Effector CD4-positive, alpha-beta T cell (primary cell): ENCODE measurements around the gene RGMA. TPM values are rescaled to one million over a fixed set of nuclear protein-coding genes. Genes with fewer than 3 reads are reported as not detected.

Experiments used
- DNase-seq: peaks from one replicate; pipeline ENCODE4 v3.0.0-alpha.2; 2020
- total RNA-seq: gene quantifications from one replicate; lab custom pipeline; 2026; lab: John Stamatoyannopoulos, UW

RGMA gene
- total RNA-seq = not detected

- DNase-seq = no peak
Measured at GRCh38 chr15:93088981-93089726, at the start of gene RGMA. TSS of gene RGMA (minus strand) at chr15:93089211. CDS start at chr15:93088932, 279 bp downstream.

GRCh38 chr15:93136606-93137005 lies 47.6 kb upstream of the RGMA start:
- DNase-seq = no peak

- DNase-seq = no peak
Measured at GRCh38 chr15:93135997-93136397, 47.0 kb upstream of the RGMA start.

- no peak for DNase-seq
Measured at GRCh38 chr15:93135459-93135858, 46.4 kb upstream of the RGMA start.

- no peak for DNase-seq
Measured at GRCh38 chr15:93131485-93132095, 42.6 kb upstream of the RGMA start.

GRCh38 chr15:93129702-93130488 lies 40.9 kb upstream of the RGMA start:
- DNase-seq = no peak

GRCh38 chr15:93127286-93127685 lies 38.3 kb upstream of the RGMA start:
- no peak for DNase-seq

- DNase-seq = no peak
Measured at GRCh38 chr15:93126599-93126998, 37.6 kb upstream of the RGMA start.

- DNase-seq = no peak
Measured at GRCh38 chr15:93126148-93126547, 37.1 kb upstream of the RGMA start.

GRCh38 chr15:93124126-93124525 lies 35.1 kb upstream of the RGMA start:
- DNase-seq = no peak

GRCh38 chr15:93121973-93122910 lies 33.2 kb upstream of the RGMA start:
- DNase-seq = no peak

GRCh38 chr15:93121107-93121506 lies 32.1 kb upstream of the RGMA start:
- DNase-seq = no peak

GRCh38 chr15:93118904-93119303 lies 29.9 kb upstream of the RGMA start:
- no peak for DNase-seq

GRCh38 chr15:93111451-93111850 lies 22.4 kb upstream of the RGMA start:
- no peak for DNase-seq

GRCh38 chr15:93110502-93111040 lies 21.6 kb upstream of the RGMA start:
- DNase-seq = no peak

- DNase-seq = no peak
Measured at GRCh38 chr15:93109336-93110102, 20.5 kb upstream of the RGMA start.

GRCh38 chr15:93107646-93108045 lies 18.6 kb upstream of the RGMA start:
- no peak for DNase-seq

GRCh38 chr15:93105485-93105884 lies 16.5 kb upstream of the RGMA start:
- DNase-seq = no peak

GRCh38 chr15:93103823-93104222 lies 14.8 kb upstream of the RGMA start:
- no peak for DNase-seq

- DNase-seq = no peak
Measured at GRCh38 chr15:93102211-93102610, 13.2 kb upstream of the RGMA start.

- DNase-seq = no peak
Measured at GRCh38 chr15:93093765-93094164, 4.8 kb upstream of the RGMA start.
